HG02973 (cell line): Measurements from ENCODE around the gene MRPL27.

Source experiments
- ATAC-seq: cut with Tn5 transposase; IDR thresholded peaks from one replicate; pipeline ENCODE4 v1.9.1; 2021; ENCODE audit warnings: moderate library complexity; ENCODE audit not compliant: unreplicated experiment

MRPL27 gene

DNA sequence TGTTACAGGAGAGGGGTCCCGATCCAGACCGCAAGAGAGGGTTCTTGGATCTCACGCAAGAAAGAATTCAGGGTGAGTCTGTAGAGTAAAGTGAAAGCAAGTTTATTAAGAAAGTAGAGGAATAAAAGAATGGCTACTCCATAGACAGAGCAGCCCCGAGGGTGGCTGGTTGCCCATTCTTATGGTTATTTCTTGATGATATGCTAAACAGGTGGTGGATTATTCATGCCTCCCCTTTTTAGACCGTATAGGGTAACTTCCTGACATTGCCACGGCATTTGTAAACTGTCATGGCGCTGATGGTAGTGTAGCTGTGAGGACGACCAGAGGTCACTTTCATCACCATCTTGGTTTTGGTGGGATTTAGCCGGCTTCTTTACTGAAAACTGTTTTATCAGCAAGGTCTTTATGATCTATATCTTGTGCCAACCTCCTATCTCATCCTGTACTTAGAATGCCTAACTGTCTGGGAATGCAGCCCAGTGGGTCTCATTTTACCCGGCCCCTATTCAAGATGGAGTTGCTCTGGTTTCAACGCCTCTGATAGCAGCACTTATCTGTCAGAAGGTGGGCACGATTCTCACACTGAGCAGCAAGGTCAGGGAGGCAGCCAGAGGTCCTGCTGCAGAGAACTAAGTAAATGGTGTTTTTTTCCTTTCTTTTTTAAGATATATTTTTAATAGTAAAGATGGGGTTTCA is 53.5 kb downstream of the MRPL27 start:
- ATAC-seq = no peak

DNA sequence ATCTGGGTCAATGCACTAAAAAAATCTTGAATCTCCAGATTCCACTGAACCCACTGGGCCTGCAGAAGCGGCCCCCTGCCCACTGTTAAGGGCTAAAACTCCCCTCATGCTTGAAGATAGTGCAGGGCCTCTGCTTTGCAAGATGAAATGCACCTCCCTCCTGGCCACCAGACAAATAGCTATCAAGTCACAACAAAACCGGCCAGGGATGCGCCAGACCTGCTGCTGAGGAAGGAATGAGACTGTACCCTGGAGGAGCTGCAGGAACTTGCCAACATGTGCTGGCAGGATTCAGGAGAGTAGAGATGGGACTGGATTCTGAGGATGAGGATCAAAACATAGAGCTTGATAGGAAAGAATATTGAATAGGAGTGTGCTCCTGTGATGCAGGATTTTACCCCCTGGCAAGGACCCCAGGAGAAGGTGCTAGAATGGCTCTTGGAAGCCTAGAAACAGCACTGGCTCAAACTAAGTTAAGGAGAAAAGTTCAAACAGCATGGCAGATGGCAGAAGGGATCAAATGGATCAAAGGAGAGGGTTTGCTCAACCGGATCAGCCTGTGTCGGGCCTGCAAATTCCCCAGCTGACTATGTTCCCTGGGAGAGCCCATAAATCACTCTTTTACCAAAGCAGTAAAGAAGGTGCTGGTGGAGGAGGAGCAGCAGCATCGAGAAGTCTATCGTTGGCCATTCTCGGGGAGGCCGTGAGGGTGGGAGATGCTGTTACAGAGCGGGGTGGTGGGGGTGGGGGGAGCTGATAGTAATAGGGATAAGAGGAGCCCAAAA is 54.3 kb downstream of the MRPL27 start:
- ATAC-seq = no peak
